PC-9 (cell line): Measurements from ENCODE around the gene NCK2. TPM values are rescaled to one million over a fixed set of nuclear protein-coding genes. Genes with fewer than 3 reads are reported as not detected.
"Not testable (repeated sequence)": the region's sequence is repeated elsewhere in the genome, so short reads cannot be mapped to it uniquely, and the experiment has no call there.

Source experiments
- BruUV-seq: library from RNA; stranded (reverse); fragments of 400-500 nt; replicated peaks from 2 replicates; lab custom pipeline; 2021; lab: Mats Ljungman, UMichigan
- CTCF ChIA-PET: fragments of 300-600 bp; sonication (Branson Sonifier 250); formaldehyde crosslinking; loops from one replicate; lab custom pipeline; 2022; ENCODE audit warnings: antibody characterized with exemption; lab: Charles Lee
- POLR2A ChIA-PET: fragments of 300-600 bp; sonication (Branson Sonifier 250); formaldehyde crosslinking; loops from one replicate; lab custom pipeline; 2022; ENCODE audit warnings: antibody characterized with exemption; ENCODE audit not compliant: unreplicated experiment; lab: Charles Lee
- DNase-seq, 2 experiments: peaks; one replicate each; pipeline versions ENCODE4 v3.0.0 to v3.0.0-alpha.2; 2015 to 2022; ENCODE audit warnings: mixed read lengths in 1 of 2
- H2AFZ ChIP-seq: fragments of 200-600 bp; sonication (generic); 2 replicates; pipeline ENCODE4 v1.8.1; 2017; ENCODE audit warnings: antibody characterized with exemption
- H3F3A ChIP-seq: fragments of 200-600 bp; sonication (generic); 2 replicates; pipeline ENCODE4 v1.8.1; 2017; ENCODE audit warnings: antibody characterized with exemption, mild to moderate bottlenecking, low read depth; ENCODE audit not compliant: insufficient read depth
- H3K27ac ChIP-seq: fragments of 200-600 bp; sonication (generic); 2 replicates; pipeline ENCODE4 v1.6.1; 2016; ENCODE audit warnings: mixed run types
- H3K27me3 ChIP-seq: fragments of 200-600 bp; sonication (generic); 2 replicates; pipeline ENCODE4 v1.6.1; 2016; ENCODE audit warnings: low read depth, mixed run types; ENCODE audit not compliant: insufficient read depth
- H3K36me3 ChIP-seq: fragments of 200-600 bp; sonication (generic); 2 replicates; pipeline ENCODE4 v1.6.1; 2016; ENCODE audit warnings: low read depth, mixed run types
- H3K4me1 ChIP-seq: fragments of 200-600 bp; sonication (generic); replicated peaks from 2 replicates; pipeline ENCODE4 v1.6.1; 2016; ENCODE audit warnings: mixed run types; ENCODE audit not compliant: insufficient read depth
- H3K4me2 ChIP-seq: fragments of 200-600 bp; sonication (generic); 2 replicates; pipeline ENCODE4 v1.6.1; 2017; ENCODE audit warnings: mixed run types
- H3K4me3 ChIP-seq: fragments of 200-600 bp; sonication (generic); 2 replicates; pipeline ENCODE4 v1.6.1; 2016; ENCODE audit warnings: mixed run types
- H3K79me2 ChIP-seq: fragments of 200-600 bp; sonication (generic); 2 replicates; pipeline ENCODE4 v1.6.1; 2017; ENCODE audit warnings: low read depth, mixed run types
- H3K9me2 ChIP-seq: fragments of 200-600 bp; sonication (generic); 2 replicates; pipeline ENCODE4 v1.8.1; 2017; ENCODE audit warnings: mild to moderate bottlenecking; ENCODE audit not compliant: insufficient read depth
- H3K9me3 ChIP-seq: fragments of 200-600 bp; sonication (generic); 2 replicates; pipeline ENCODE4 v1.8.1; 2016; ENCODE audit warnings: low read depth; ENCODE audit not compliant: insufficient read depth
- H4K20me1 ChIP-seq: fragments of 200-600 bp; sonication (generic); 2 replicates; pipeline ENCODE4 v1.8.1; 2017; ENCODE audit not compliant: insufficient read depth
- CTCF ChIP-seq: fragments of 200-600 bp; sonication (generic); conservative IDR thresholded peaks from 2 replicates; pipeline ENCODE4 v1.6.1; 2017; ENCODE audit warnings: mixed run types, antibody characterized with exemption, mild to moderate bottlenecking, moderate library complexity
- EZH2 ChIP-seq: fragments of 200-600 bp; sonication (generic); IDR thresholded peaks from 2 replicates; pipeline ENCODE4 v1.8.0; 2017; ENCODE audit warnings: antibody characterized with exemption, low read depth
- intact Hi-C: fragments of 100-400 bp; cut with micrococcal nuclease; formaldehyde crosslinking; loops from one replicate; pipeline ENCODE4 v1.10.0; 2022; ENCODE audit not compliant: unreplicated experiment
- total RNA-seq: library from RNA; stranded (reverse); gene quantifications from 2 replicates; pipeline ENCODE4 v1.2.3, GENCODE V29; 2021

NCK2 gene
- total RNA-seq, 1 experiment from 2014 or later, result 26.0 TPM

GRCh38 chr2:105754994-105755393 is 10.3 kb downstream of the NCK2 start:
- BruUV-seq, result no TSS peak
- CTCF ChIA-PET, result no interaction called here

GRCh38 chr2:105755895-105756294 is 11.2 kb downstream of the NCK2 start:
- H3K4me1 ChIP-seq, result no peaks in the 10 kb centered on the region
- H3K79me2 ChIP-seq, result no peaks in the 10 kb centered on the region
- H3K27me3 ChIP-seq, result no peaks in the 10 kb centered on the region
- no peaks in the 10 kb centered on the region for H3K9me2 ChIP-seq
- H3K36me3 ChIP-seq, result 0 out of 2 replicates have a peak, but pooled peaks cover 7% of the 10 kb centered on the region
- H2AFZ ChIP-seq, result no peak overlapping the region
- BruUV-seq, result no TSS peak
- H4K20me1 ChIP-seq, result no peaks in the 10 kb centered on the region
- intact Hi-C loops, result no loop called here
- no peak overlapping the region for H3K4me3 ChIP-seq
- ChIA-PET POLR2A (no interaction called here), CTCF (no interaction called here)
- H3K9me3 ChIP-seq, result no peaks in the 10 kb centered on the region
- no peak overlapping the region for H3K4me2 ChIP-seq
- DNase-seq, result no peak
- H3F3A ChIP-seq, result no peaks in the 10 kb centered on the region
- no peak for TF ChIP-seq CTCF
- TF ChIP-seq EZH2, result no peak
- no peak overlapping the region for H3K27ac ChIP-seq

More at GRCh38 chr2:105754994-105755393, 10.3 kb downstream of the NCK2 start:
- Histone ChIP-seq H2AFZ (no peak overlapping the region), H3K36me3 (0 out of 2 replicates have a peak, but pooled peaks cover 7% of the 10 kb centered on the region), H3K4me3 (no peak overlapping the region), H3K9me3 (no peaks in the 10 kb centered on the region), H3K4me1 (no peaks in the 10 kb centered on the region), H3K79me2 (no peaks in the 10 kb centered on the region), H3K9me2 (no peaks in the 10 kb centered on the region), H3F3A (no peaks in the 10 kb centered on the region), H4K20me1 (no peaks in the 10 kb centered on the region), H3K4me2 (no peak overlapping the region), H3K27me3 (no peaks in the 10 kb centered on the region), H3K27ac (no peak overlapping the region)
- no peak for TF ChIP-seq EZH2
- no peak for TF ChIP-seq CTCF
- POLR2A ChIA-PET, result no interaction called here
- no peak for DNase-seq
- intact Hi-C loops, result no loop called here

- Histone ChIP-seq H3K4me1 (no peaks in the 10 kb centered on the region), H3K4me2 (no peak overlapping the region), H3K4me3 (no peak overlapping the region), H3K36me3 (0 out of 2 replicates have a peak, but pooled peaks cover 7% of the 10 kb centered on the region), H3K9me2 (no peaks in the 10 kb centered on the region), H4K20me1 (no peaks in the 10 kb centered on the region), H3K27me3 (no peaks in the 10 kb centered on the region), H3F3A (no peaks in the 10 kb centered on the region), H3K79me2 (no peaks in the 10 kb centered on the region; the same call in 1 of the 2 replicates), H2AFZ (no peak overlapping the region), H3K9me3 (no peaks in the 10 kb centered on the region), H3K27ac (no peak overlapping the region)
- intact Hi-C loops, result no loop called here
- BruUV-seq, result no TSS peak
- DNase-seq, result no peak
- ChIA-PET CTCF (no interaction called here), POLR2A (no interaction called here)
- TF ChIP-seq EZH2 (no peak), CTCF (no peak)
Measured at GRCh38 chr2:105756435-105756834, 11.7 kb downstream of the NCK2 start.

GRCh38 chr2:105756865-105757264 is 12.2 kb downstream of the NCK2 start:
- H3K79me2 ChIP-seq, intact Hi-C loops, H3K4me1 ChIP-seq, H3K4me2 ChIP-seq, H3F3A ChIP-seq, H3K27ac ChIP-seq, H2AFZ ChIP-seq, H3K9me2 ChIP-seq, CTCF ChIA-PET, H3K9me3 ChIP-seq, BruUV-seq, POLR2A ChIA-PET, H4K20me1 ChIP-seq, H3K4me3 ChIP-seq, H3K27me3 ChIP-seq, H3K36me3 ChIP-seq, DNase-seq: not testable (repeated sequence)
